ENCODE measurements around the gene TTLL10.
"Not testable (repeated sequence)": the region's sequence is repeated elsewhere in the genome, so short reads cannot be mapped to it uniquely, and the experiment has no call there.

The TTLL10 gene

GRCh38 chr1:1146026-1146425 is 27.7 kb upstream of the TTLL10 start:
- DNase-seq (ENCODE audit: low read depth): no peak
- no peak overlapping the region for H3K4me3 ChIP-seq (ENCODE audit: low read depth, low read length)
- no peak for TF ChIP-seq CTCF (conservative IDR thresholded peaks at IDR 0.05; ENCODE audit: low read depth, low read length)

GRCh38 chr1:1146596-1146995 is 27.1 kb upstream of the TTLL10 start:
- TF ChIP-seq CTCF (conservative IDR thresholded peaks at IDR 0.05; ENCODE audit: low read depth, low read length): no peak
- no peak overlapping the region for H3K4me3 ChIP-seq (ENCODE audit: low read depth, low read length)
- no peak for DNase-seq (ENCODE audit: low read depth)

GRCh38 chr1:1148061-1148460 is 25.6 kb upstream of the TTLL10 start:
- no peak for DNase-seq (ENCODE audit: low read depth)
- TF ChIP-seq CTCF (conservative IDR thresholded peaks at IDR 0.05; ENCODE audit: low read depth, low read length): no peak
- no peak overlapping the region for H3K4me3 ChIP-seq (ENCODE audit: low read depth, low read length)

DNA sequence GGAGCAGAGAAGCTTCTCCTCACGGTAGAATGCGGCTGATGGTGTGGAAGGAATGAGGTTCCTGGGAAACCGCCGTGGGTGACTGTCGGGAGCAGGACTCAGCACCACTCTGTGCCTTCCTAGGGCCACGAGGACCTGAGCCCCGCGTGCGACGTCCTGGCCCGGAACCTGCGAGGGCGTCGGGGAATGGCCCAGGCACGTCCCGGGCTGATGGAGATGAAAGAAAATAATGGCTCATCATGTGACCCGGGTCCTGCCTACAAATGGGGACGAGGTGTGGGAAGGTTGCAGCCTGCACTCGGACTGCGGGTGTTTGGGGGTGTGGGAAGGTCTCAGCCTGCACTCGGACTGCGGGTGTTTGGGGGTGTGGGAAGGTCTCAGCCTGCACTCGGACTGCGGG is 25.1 kb upstream of the TTLL10 start:
- no peak for TF ChIP-seq CTCF (conservative IDR thresholded peaks at IDR 0.05; ENCODE audit: low read depth, low read length)
- DNase-seq (ENCODE audit: low read depth): no peak

GRCh38 chr1:1149416-1149815 is 24.3 kb upstream of the TTLL10 start:
- no peak for TF ChIP-seq CTCF (conservative IDR thresholded peaks at IDR 0.05; ENCODE audit: low read depth, low read length)
- no peak for DNase-seq (ENCODE audit: low read depth)
- H3K4me3 ChIP-seq (ENCODE audit: low read depth, low read length): no peak overlapping the region

More for the DNA sequence above, 25.1 kb upstream of the TTLL10 start:
- no peak overlapping the region for H3K4me3 ChIP-seq (ENCODE audit: low read depth, low read length)

DNA sequence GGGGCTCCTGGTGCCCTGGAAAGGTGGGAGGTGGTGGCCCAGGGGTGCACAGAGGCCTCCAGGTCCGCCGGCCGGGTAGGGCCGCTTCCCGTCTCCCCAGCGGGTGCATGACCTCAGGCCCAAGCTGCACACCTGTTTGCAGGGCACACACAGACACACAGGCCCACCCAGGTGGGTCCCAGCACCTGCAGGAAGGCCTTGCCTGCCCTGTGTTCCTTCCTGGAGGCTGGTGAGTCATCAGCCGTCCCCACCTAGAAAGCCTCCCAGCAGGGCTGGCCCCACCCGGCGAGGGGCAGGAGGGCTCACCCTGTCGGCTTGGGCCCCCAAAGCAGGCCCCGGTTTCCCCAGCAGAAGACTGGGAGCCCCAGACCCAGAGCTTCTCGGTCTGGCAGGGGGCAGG is 23.6 kb upstream of the TTLL10 start:
- no peak for DNase-seq (ENCODE audit: low read depth)
- TF ChIP-seq CTCF (conservative IDR thresholded peaks at IDR 0.05; ENCODE audit: low read depth, low read length): no peak
- no peak overlapping the region for H3K4me3 ChIP-seq (ENCODE audit: low read depth, low read length)

GRCh38 chr1:1151306-1151705 is 22.4 kb upstream of the TTLL10 start:
- no peak for TF ChIP-seq CTCF (conservative IDR thresholded peaks at IDR 0.05; ENCODE audit: low read depth, low read length)
- no peak for DNase-seq (ENCODE audit: low read depth)
- no peak overlapping the region for H3K4me3 ChIP-seq (ENCODE audit: low read depth, low read length)

DNA sequence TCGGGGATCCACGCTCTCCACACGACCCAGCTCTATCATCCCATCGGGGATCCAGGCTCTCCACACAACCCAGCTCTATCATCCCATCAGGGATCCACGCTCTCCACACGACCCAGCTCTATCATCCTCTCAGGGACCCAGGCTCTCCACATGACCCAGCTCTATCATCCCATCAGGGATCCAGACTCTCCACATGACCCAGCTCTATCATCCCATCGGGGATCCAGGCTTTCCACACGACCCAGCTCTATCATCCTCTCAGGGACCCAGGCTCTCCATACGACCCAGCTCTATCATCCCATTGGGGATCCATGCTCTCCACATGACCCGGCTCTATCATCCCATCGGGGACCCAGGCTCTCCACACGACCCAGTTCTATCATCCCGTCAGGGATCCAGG is 21.2 kb upstream of the TTLL10 start:
- DNase-seq (ENCODE audit: low read depth); H3K4me3 ChIP-seq (ENCODE audit: low read depth, low read length): not testable (repeated sequence)

DNA sequence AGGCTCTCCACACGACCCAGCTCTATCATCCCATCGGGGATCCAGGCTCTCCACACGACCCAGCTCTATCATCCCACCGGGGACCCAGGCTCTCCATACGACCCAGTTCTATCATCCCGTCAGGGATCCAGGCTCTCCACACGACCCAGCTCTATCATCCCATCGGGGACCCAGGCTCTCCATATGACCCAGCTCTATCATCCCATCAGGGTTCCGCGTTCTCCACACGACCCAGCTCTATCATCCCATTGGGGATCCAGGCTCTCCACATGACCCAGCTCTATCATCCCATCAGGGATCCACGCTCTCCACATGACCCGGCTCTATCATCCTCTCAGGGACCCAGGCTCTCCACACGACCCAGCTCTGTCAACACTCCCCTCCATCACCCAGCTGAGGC is 20.5 kb upstream of the TTLL10 start:
- not testable (repeated sequence) for DNase-seq (ENCODE audit: low read depth)

More for the DNA sequence above, 20.5 kb upstream of the TTLL10 start:
- H3K4me3 ChIP-seq (ENCODE audit: low read depth, low read length): not testable (repeated sequence)

Measured in choroid plexus epithelial cell (primary cell).